ENCODE data around the gene JAZF1.

JAZF1 gene

DNA sequence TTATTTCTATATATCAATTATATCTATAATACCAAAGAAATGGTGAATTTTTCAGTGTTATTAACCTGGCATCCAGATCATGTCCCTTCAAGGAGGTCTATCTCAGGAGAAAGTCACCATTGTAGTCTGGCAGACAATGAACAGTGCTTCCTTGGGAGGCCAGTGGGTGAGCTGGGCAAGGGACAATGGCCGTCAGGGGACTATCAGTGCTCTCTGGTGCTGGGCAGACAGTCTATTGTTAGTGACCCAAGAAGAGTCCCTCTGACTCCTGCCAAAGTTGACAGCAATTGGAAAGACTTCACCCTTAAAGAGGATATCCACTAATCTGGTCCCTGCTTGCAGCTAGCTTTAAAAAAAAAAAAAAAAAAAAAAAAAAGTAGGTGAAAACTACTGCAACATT, 7.1 kb downstream of the JAZF1 start:
- Histone ChIP-seq H3K4me2 (ENCODE audit: low read length) (no peak overlapping the region), H3K9me3 (ENCODE audit: low read length) (no peaks in the 10 kb centered on the region), H3F3A (ENCODE audit: insufficient read depth, low read length) (peaks cover 11% of the 10 kb centered on the region; the same call in 1 of the 2 replicates), H3K9me2 (ENCODE audit: low read depth, low read length) (no peaks in the 10 kb centered on the region), H3K4me1 (ENCODE audit: insufficient read depth, low read length, severe bottlenecking) (peaks cover 70% of the 10 kb centered on the region), H2AFZ (ENCODE audit: low read length) (no peak overlapping the region), H3K4me3 (ENCODE audit: low read depth, low read length, poor library complexity, severe bottlenecking) (no peak overlapping the region), H3K9ac (ENCODE audit: low read length) (no peak overlapping the region), H3K27me3 (ENCODE audit: insufficient read depth, low read length) (no peaks in the 10 kb centered on the region), H3K79me2 (ENCODE audit: insufficient read depth, low read length) (peaks cover 8% of the 10 kb centered on the region; the same call in 1 of the 2 replicates), H3K27ac (ENCODE audit: low read depth, low read length, poor library complexity, severe bottlenecking) (no peak overlapping the region), H3K36me3 (ENCODE audit: insufficient read depth, low read length) (no peaks in the 10 kb centered on the region), H4K20me1 (ENCODE audit: insufficient read depth, low read length) (no peaks in the 10 kb centered on the region)
- TF ChIP-seq, protein P1, sequence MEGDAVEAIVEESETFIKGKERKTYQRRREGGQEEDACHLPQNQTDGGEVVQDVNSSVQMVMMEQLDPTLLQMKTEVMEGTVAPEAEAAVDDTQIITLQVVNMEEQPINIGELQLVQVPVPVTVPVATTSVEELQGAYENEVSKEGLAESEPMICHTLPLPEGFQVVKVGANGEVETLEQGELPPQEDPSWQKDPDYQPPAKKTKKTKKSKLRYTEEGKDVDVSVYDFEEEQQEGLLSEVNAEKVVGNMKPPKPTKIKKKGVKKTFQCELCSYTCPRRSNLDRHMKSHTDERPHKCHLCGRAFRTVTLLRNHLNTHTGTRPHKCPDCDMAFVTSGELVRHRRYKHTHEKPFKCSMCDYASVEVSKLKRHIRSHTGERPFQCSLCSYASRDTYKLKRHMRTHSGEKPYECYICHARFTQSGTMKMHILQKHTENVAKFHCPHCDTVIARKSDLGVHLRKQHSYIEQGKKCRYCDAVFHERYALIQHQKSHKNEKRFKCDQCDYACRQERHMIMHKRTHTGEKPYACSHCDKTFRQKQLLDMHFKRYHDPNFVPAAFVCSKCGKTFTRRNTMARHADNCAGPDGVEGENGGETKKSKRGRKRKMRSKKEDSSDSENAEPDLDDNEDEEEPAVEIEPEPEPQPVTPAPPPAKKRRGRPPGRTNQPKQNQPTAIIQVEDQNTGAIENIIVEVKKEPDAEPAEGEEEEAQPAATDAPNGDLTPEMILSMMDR (IDR thresholded peaks at IDR 0.05; ENCODE audit: low read length) = no peak
- no peak for TF ChIP-seq EZH2 (IDR thresholded peaks at IDR 0.05; ENCODE audit: borderline replicate concordance, low read length)

DNA sequence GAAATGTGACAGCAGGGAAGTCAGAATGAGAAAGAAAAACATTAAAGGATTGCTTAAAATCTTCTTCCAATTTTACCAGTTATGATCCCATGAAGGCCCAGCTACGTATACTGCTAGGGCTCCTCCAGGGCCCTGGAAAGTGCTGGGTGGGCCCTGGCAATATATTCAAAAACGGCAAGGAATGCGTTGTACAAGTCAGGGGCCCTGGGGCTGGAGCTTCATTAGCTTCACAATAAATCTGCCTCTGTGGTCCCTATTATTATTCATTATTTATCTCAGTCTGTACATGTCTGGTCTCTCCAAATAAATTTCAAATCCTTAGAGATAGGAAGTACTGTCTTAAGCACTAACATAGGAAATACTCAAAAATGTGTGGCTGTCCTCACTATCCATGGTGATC, 7.6 kb downstream of the JAZF1 start:
- no peak for TF ChIP-seq EZH2 (IDR thresholded peaks at IDR 0.05; ENCODE audit: borderline replicate concordance, low read length)
- TF ChIP-seq, protein P1 (IDR thresholded peaks at IDR 0.05; ENCODE audit: low read length) = no peak
- H4K20me1 ChIP-seq (ENCODE audit: insufficient read depth, low read length) = no peaks in the 10 kb centered on the region
- H3K79me2 ChIP-seq (ENCODE audit: insufficient read depth, low read length) = peaks cover 5% of the 10 kb centered on the region; the same call in 1 of the 2 replicates
- no peak overlapping the region for H3K9ac ChIP-seq (ENCODE audit: low read length)
- no peaks in the 10 kb centered on the region for H3K9me2 ChIP-seq (ENCODE audit: low read depth, low read length)
- no peaks in the 10 kb centered on the region for H3K36me3 ChIP-seq (ENCODE audit: insufficient read depth, low read length)
- 0 out of 2 replicates have a peak, but pooled peaks cover 8% of the 10 kb centered on the region for H3F3A ChIP-seq (ENCODE audit: insufficient read depth, low read length)
- peaks cover 75% of the 10 kb centered on the region for H3K4me1 ChIP-seq (ENCODE audit: insufficient read depth, low read length, severe bottlenecking)
- H2AFZ ChIP-seq (ENCODE audit: low read length) = no peak overlapping the region
- no peaks in the 10 kb centered on the region for H3K27me3 ChIP-seq (ENCODE audit: insufficient read depth, low read length)
- no peak overlapping the region for H3K4me2 ChIP-seq (ENCODE audit: low read length)
- H3K27ac ChIP-seq (ENCODE audit: low read depth, low read length, poor library complexity, severe bottlenecking) = no peak overlapping the region
- H3K9me3 ChIP-seq (ENCODE audit: low read length) = no peaks in the 10 kb centered on the region
- H3K4me3 ChIP-seq (ENCODE audit: low read depth, low read length, poor library complexity, severe bottlenecking) = no peak overlapping the region

DNA sequence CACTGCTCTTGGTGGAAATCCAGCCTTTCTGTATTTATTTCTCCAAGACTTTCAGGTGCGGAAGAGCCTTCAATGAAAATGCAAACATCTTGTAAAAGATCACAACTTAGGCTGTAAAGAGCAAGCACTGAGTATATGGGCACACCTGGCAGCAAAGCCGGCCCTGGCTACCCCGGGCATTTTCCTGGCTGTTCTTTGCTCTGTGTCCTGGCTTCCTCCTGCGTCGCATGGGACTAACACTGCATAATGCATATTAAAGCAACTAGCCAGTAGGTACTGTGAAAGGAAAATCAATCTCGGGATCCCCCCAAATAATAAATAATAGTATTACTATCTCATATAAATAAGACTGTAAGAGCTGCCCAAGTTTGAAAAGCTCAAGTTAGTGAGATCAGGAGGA, 9.9 kb downstream of the JAZF1 start:
- Histone ChIP-seq H2AFZ (ENCODE audit: low read length) (no peak overlapping the region), H3F3A (ENCODE audit: insufficient read depth, low read length) (0 out of 2 replicates have a peak, but pooled peaks cover 3% of the 10 kb centered on the region), H3K27me3 (ENCODE audit: insufficient read depth, low read length) (no peaks in the 10 kb centered on the region), H4K20me1 (ENCODE audit: insufficient read depth, low read length) (no peaks in the 10 kb centered on the region), H3K79me2 (ENCODE audit: insufficient read depth, low read length) (no peaks in the 10 kb centered on the region; the same call in 1 of the 2 replicates), H3K36me3 (ENCODE audit: insufficient read depth, low read length) (no peaks in the 10 kb centered on the region), H3K4me1 (ENCODE audit: insufficient read depth, low read length, severe bottlenecking) (peaks cover 82% of the 10 kb centered on the region), H3K9me2 (ENCODE audit: low read depth, low read length) (no peaks in the 10 kb centered on the region), H3K4me3 (ENCODE audit: low read depth, low read length, poor library complexity, severe bottlenecking) (no peak overlapping the region), H3K9ac (ENCODE audit: low read length) (no peak overlapping the region), H3K9me3 (ENCODE audit: low read length) (no peaks in the 10 kb centered on the region), H3K27ac (ENCODE audit: low read depth, low read length, poor library complexity, severe bottlenecking) (no peak overlapping the region), H3K4me2 (ENCODE audit: low read length) (no peak overlapping the region)
- TF ChIP-seq, protein P1 (IDR thresholded peaks at IDR 0.05; ENCODE audit: low read length) = no peak
- no peak for TF ChIP-seq EZH2 (IDR thresholded peaks at IDR 0.05; ENCODE audit: borderline replicate concordance, low read length)

All from OCI-LY1 (cell line).